AG04449 (cell line): ENCODE data around the gene THTPA.
"Not testable (repeated sequence)": the region's sequence is repeated elsewhere in the genome, so short reads cannot be mapped to it uniquely, and the experiment has no call there.

ENCODE experiments used
- CTCF ChIA-PET: fragments of 350-600 bp; formaldehyde crosslinking; extraction: SDS; loops from one replicate; lab custom pipeline; 2021; ENCODE audit warnings: antibody characterized with exemption; lab: Yijun Ruan, JAX
- POLR2A ChIA-PET: fragments of 400-600, 350-600 bp; formaldehyde crosslinking; extraction: SDS; loops from one replicate; lab custom pipeline; 2020; ENCODE audit warnings: antibody characterized with exemption, inconsistent platforms; lab: Yijun Ruan, JAX
- DNase-seq: peaks from one replicate; pipeline ENCODE4 v3.0.0-alpha.2; 2010; ENCODE audit warnings: low read depth, low spot score
- H3K4me3 ChIP-seq: 2 replicates; pipeline ENCODE4 v1.5.1; 2011; ENCODE audit warnings: low read depth, mild to moderate bottlenecking, control low read depth, low read length
- CTCF ChIP-seq: IDR thresholded peaks from one replicate; pipeline ENCODE4 v1.5.1; 2011; ENCODE audit warnings: mild to moderate bottlenecking, moderate library complexity, low read length, control low read depth, inconsistent platforms; ENCODE audit not compliant: insufficient read depth; ENCODE audit errors: missing control alignments

Gene THTPA

DNA sequence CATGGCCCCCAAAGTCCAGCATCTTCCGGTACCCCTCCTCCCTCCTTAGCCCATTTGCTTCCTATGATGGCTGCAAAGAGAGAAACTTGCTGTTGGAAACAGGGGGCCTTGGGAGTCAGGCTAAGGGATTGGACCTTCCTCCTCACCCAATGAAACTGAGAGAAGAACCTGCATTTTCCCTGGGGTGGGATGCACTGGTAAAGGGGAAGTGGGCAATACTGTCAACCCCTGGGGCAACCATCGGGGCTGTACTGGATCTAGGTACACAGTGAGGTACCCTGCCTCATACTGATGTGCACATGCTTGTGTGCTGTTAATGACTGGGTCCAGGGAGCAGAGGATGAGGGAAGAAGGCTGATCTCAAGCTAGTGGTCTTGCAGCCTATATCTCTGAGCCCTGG is 33.5 kb downstream of the THTPA start:
- TF ChIP-seq CTCF = no peak
- no peak overlapping the region for H3K4me3 ChIP-seq
- ChIA-PET CTCF (interaction anchor here (0.7 to 4.0 kb wide), 24 partner anchors 8 to 365 kb away, joined by 3 to 56 read pairs (median 5); partner anchors contain the start of genes AP1G2 and JPH4), POLR2A (no interaction called here)
- no peak for DNase-seq

- POLR2A ChIA-PET = no interaction called here
- TF ChIP-seq CTCF = no peak
- no peak overlapping the region for H3K4me3 ChIP-seq
- no peak for DNase-seq
- CTCF ChIA-PET = interaction anchor here (1.4 to 4.0 kb wide), 5 partner anchors 11 to 321 kb away, joined by 3 to 56 read pairs (median 23); no protein-coding TSS in a partner anchor
Measured at GRCh38 chr14:23590198-23590597, 34.1 kb downstream of the THTPA start.

DNA sequence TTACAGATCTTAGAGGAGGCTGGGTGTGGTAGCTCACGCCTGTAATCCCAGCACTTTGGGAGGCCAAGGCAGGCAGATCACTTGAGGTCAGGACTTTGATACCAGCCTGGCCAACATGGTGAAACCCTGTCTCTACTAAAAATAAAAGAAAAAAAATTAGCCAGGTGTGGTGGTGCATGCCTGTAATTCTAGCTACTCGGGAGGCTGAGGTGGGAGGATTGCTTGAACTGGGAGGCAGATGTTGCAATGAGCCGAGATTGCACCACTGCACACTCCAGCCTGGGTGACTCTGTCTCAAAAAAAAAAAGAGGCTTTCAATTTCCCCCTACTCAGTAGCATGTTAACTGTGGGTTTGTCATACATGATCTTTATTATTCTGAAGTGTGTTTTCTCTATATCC is 38.1 kb downstream of the THTPA start:
- DNase-seq, H3K4me3 ChIP-seq, POLR2A ChIA-PET: not testable (repeated sequence)
- CTCF ChIA-PET = interaction anchor here (0.7 kb wide), 1 partner anchor 317 kb away, joined by 3 read pairs; no protein-coding TSS in a partner anchor

DNA sequence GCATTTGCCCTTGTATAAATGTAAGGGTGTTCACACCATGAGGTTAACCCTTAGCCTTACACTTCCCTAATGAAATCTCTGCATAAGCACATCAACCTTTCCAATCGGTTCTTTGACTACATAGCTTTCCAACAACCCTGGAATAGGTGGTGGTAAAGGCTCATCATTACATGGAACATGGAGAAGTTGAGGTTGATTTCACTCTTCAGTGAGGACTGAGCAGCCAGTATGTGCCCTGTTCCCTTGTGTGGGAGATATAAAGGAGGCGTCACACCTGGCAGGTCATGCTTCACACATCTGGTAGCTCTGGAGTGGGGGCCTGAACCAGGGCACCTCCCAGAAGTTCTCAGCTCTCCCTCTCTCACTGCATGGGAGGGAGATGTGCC is 44.2 kb downstream of the THTPA start:
- no peak overlapping the region for H3K4me3 ChIP-seq
- ChIA-PET CTCF (interaction anchor here (1.1 to 4.3 kb wide), 2 partner anchors 11 to 12 kb away, joined by 4 to 28 read pairs; no protein-coding TSS in a partner anchor), POLR2A (no interaction called here)
- TF ChIP-seq CTCF = no peak
- DNase-seq = no peak

DNA sequence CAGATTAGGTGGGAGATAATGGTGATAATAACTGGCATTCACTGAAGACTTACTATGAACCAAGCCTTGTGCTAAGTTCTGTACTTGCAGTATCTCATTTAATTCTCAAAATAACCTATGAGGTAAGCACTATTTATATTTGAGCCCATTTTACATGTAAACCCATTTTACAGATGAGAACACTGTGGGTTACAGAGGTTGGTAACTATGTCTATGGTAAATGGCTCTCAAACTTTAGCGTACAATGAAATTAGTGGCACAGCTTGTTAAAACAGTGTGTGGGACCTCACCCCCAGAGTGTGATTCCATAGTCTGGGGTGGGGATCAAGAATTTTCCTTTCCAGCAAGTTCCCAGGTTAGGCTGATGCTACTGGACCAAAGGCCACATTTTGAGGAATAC is 44.7 kb downstream of the THTPA start:
- POLR2A ChIA-PET = no interaction called here
- CTCF ChIA-PET = interaction anchor here (4.3 kb wide), 1 partner anchor 11 kb away, joined by 28 read pairs; no protein-coding TSS in a partner anchor
- no peak for DNase-seq
- no peak for TF ChIP-seq CTCF
- H3K4me3 ChIP-seq = no peak overlapping the region

GRCh38 chr14:23601424-23601823 is 45.4 kb downstream of the THTPA start:
- TF ChIP-seq CTCF = no peak
- ChIA-PET POLR2A (no interaction called here), CTCF (interaction anchor here (4.3 kb wide), 1 partner anchor 12 kb away, joined by 28 read pairs; no protein-coding TSS in a partner anchor)
- no peak overlapping the region for H3K4me3 ChIP-seq
- DNase-seq = no peak

DNA sequence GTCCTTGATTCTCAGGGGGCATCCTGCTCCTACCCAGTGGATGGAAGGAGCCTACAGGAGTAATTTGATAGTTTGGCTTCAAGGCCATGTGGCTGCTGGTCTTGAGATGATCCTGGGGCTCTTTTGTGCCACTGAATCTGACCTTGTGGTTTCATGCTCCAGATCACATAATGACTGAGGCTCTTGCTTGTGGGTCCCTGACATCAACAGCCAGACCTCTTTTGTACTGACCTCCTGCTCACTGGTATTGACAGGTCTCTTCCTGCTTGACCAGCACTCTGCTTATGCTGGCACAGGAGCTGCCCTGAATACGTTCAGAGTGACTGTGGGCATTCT is 45.7 kb downstream of the THTPA start:
- ChIA-PET POLR2A (no interaction called here), CTCF (interaction anchor here (4.3 kb wide), 1 partner anchor 12 kb away, joined by 28 read pairs; no protein-coding TSS in a partner anchor)
- DNase-seq = no peak
- H3K4me3 ChIP-seq = no peak overlapping the region
- TF ChIP-seq CTCF = no peak
